ENCODE measurements around the gene LLGL2.

DNA sequence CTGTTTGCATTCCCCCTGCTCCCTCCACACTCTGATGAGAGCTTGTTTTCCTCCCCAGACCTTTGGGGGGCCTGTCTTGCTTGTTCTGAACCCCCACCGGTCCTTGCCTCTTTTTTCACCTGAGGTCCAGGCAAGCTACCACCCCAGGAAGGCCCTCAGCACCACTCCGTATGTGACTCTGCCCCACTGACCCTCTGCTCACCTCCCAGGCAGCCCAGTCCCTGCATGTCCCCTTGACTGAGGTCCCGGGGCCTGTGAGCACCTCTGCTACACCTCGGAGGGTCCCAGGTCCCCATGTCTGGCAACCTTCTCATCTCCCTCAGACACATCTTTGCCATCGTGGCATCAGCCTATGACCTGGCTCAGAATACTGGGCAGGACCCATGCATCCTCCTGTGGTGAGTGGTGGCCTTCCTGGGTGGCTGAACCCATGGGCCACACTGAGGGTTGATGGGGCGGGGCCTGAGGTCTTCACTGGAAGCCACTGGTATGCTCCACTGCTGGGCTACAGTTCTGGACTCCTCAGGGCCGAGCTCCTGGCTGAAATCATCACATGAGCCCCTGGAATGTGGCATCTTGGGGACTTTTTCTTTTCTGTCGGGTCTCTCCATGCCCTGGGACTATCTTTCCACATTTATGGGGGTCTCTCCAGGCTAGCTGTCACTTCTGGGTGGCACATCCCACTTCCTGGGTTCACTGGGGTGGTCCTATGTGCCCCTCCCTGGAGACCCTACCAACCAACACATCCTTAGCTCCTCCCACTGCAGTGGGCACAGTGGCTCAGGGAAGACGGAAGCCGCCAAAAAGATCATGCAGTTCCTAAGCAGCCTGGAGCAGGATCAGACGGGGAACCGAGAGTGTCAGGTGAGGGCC is 65.6 kb downstream of the LLGL2 start:
- TF ChIP-seq TCF12 (IDR thresholded peaks at IDR 0.05; ENCODE audit: low read depth, low read length): no peak
- TF ChIP-seq, protein P1, sequence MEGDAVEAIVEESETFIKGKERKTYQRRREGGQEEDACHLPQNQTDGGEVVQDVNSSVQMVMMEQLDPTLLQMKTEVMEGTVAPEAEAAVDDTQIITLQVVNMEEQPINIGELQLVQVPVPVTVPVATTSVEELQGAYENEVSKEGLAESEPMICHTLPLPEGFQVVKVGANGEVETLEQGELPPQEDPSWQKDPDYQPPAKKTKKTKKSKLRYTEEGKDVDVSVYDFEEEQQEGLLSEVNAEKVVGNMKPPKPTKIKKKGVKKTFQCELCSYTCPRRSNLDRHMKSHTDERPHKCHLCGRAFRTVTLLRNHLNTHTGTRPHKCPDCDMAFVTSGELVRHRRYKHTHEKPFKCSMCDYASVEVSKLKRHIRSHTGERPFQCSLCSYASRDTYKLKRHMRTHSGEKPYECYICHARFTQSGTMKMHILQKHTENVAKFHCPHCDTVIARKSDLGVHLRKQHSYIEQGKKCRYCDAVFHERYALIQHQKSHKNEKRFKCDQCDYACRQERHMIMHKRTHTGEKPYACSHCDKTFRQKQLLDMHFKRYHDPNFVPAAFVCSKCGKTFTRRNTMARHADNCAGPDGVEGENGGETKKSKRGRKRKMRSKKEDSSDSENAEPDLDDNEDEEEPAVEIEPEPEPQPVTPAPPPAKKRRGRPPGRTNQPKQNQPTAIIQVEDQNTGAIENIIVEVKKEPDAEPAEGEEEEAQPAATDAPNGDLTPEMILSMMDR (IDR thresholded peaks at IDR 0.05 in 2 of 3, conservative IDR thresholded peaks at IDR 0.05 in 1 of 3; ENCODE audit: control insufficient read depth in 2 of 3, extremely low read depth in 1 of 3, insufficient read depth in 1 of 3, low read depth in 3 of 3, low read length in 3 of 3): no peak
- TF ChIP-seq RBBP5 (conservative IDR thresholded peaks at IDR 0.05): no peak
